HEK293 (cell line): Measurements from ENCODE around the gene SLC6A11.

Experiments used
- CTCF ChIA-PET: fragments of 350-600 bp; formaldehyde crosslinking; extraction: SDS; loops from one replicate; lab custom pipeline; 2021; ENCODE audit warnings: antibody characterized with exemption; lab: Yijun Ruan, JAX
- POLR2A ChIA-PET: fragments of 300-600 bp; formaldehyde crosslinking; extraction: SDS; loops from one replicate; lab custom pipeline; 2020; ENCODE audit warnings: antibody characterized with exemption, inconsistent platforms; lab: Yijun Ruan, JAX
- H3K27ac ChIP-seq: fragments of 200-500 bp; sonication (Bioruptor generic); 2 replicates; pipeline ENCODE4 v1.5.1; 2014; ENCODE audit warnings: low read depth, low read length, control low read depth, inconsistent platforms; ENCODE audit errors: extremely low read depth
- H3K36me3 ChIP-seq, 2 experiments: fragments of 200-500 bp in 1 of 2; sonication (Bioruptor generic) in 1 of 2; 1 replicate in 1 of 2; 2 replicates in 1 of 2; pipeline ENCODE4 v1.5.1; 2014 to 2017; ENCODE audit warnings: inconsistent platforms in 2 of 2, low read length in 2 of 2; ENCODE audit not compliant: control insufficient read depth in 2 of 2, insufficient read depth in 1 of 2
- H3K4me1 ChIP-seq: fragments of 200-500 bp; sonication (Bioruptor generic); 2 replicates; pipeline ENCODE4 v1.5.1; 2014; ENCODE audit warnings: mild to moderate bottlenecking, low read length, inconsistent platforms; ENCODE audit not compliant: control insufficient read depth, insufficient read depth
- H3K4me3 ChIP-seq: 2 replicates; pipeline ENCODE4 v1.5.1; 2011; ENCODE audit warnings: low read depth, mild to moderate bottlenecking, control low read depth, low read length, moderate library complexity
- H3K9me3 ChIP-seq: fragments of 200-500 bp; sonication (Bioruptor generic); 2 replicates; pipeline ENCODE4 v1.5.1; 2014; ENCODE audit warnings: low read depth, low read length, inconsistent platforms; ENCODE audit not compliant: control insufficient read depth, insufficient read depth
- ZNF16 ChIP-seq: fragments of 450-650 bp; formaldehyde crosslinking; IDR thresholded peaks from 2 replicates; pipeline ENCODE4 v1.5.1; 2016; ENCODE audit warnings: low read depth, missing biosample characterization, missing genetic modification characterization
- ZNF221 ChIP-seq: fragments of 450-650 bp; formaldehyde crosslinking; IDR thresholded peaks from 2 replicates; pipeline ENCODE4 v1.5.1; 2017; ENCODE audit warnings: missing biosample characterization, missing genetic modification characterization, borderline replicate concordance
- ZNF23 ChIP-seq: fragments of 450-650 bp; formaldehyde crosslinking; IDR thresholded peaks from 2 replicates; pipeline ENCODE4 v1.5.1; 2016; ENCODE audit warnings: missing biosample characterization, missing genetic modification characterization, borderline replicate concordance

Gene SLC6A11

DNA sequence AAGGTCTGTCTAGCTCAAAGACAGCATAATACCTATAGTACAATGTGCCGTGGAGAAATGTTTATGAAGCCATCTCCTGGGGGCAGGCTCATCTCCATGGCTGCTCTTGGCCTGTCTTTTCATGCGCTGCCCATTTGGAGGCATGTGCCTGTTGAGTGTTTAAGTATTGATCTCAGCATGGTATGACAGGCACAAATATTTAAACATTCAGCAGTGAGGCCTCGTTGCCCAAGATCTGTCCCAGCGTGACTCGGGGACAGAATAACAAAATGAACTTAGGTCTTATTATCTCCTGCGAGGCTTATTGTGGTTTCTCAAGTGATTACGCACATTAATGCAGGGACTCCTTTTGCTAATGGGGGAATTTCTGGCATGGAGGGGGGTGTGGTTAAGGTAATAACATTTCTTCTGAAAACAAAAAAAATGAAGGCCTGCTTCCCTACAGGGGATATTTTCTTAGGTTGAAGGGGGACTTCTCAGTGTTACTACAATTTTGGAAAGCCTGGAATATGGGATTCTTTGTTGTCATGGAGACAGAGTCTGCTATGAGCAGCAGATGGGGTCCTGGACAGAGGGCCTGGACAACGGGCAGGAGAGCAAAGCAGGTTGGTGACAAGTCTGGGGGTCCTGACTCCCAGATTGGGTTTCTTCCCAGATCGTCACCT, 172.1 kb downstream of the SLC6A11 start (continued):
- no peak for TF ChIP-seq ZNF221

DNA sequence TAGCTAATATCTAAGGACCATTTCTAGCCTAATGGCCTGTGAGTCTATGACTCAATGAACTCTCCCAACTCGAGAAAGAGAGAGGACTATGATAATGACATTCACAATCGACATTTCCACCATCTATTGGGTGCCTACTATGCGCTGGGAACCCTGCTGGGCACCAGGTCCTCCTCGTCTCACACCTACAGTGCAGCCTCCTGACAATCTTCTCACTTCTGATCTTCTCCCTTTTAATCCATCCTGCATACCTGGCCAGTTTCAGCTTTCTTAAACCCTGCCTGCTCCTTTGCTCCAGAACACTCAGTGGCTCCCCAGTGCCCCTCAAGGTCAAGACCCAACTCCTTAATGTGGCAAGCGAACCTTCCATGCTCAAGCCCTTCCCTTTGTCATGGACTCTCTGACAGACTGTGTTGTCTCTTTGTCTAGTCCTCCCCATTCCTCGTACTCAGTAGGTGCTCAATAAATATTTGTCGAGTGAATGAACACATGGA, 173.0 kb downstream of the SLC6A11 start:
- CTCF ChIA-PET: interaction anchor here (0.9 kb wide), 1 partner anchor 38 kb away, joined by 5 read pairs; no protein-coding TSS in a partner anchor
- no peaks in the 10 kb centered on the region for H3K36me3 ChIP-seq

More for the DNA sequence above, 173.0 kb downstream of the SLC6A11 start:
- Histone ChIP-seq H3K27ac (no peak overlapping the region), H3K4me3 (no peak overlapping the region), H3K4me1 (no peaks in the 10 kb centered on the region), H3K9me3 (no peaks in the 10 kb centered on the region)
- POLR2A ChIA-PET: no interaction called here
- TF ChIP-seq ZNF16 (peak; percentile 66; the same call in 1 of the 2 replicates), ZNF23 (tag by site-specific recombination) (no peak)
